T47D (cell line): Measurements from ENCODE around the gene CABP7.

Experiments used
- DNase-seq, 2 experiments: peaks; one replicate each; pipeline versions ENCODE4 v3.0.0 to v3.0.0-alpha.2; 2011 to 2012; ENCODE audit warnings: low read depth in 1 of 2, low spot score in 1 of 2
- JUND ChIP-seq: IDR thresholded peaks from 2 replicates; pipeline ENCODE4 v1.6.1; 2012; ENCODE audit warnings: low read depth
- in situ Hi-C: cut with HindIII; loops from 2 replicates; pipeline ENCODE4 v1.10.0; 2016; ENCODE audit warnings: low sequenced_read_pairs, low pct_unique_long_range_greater_than_20kb

The CABP7 gene

GRCh38 chr22:29765905-29766631, 46.3 kb downstream of the CABP7 start:
- DNase-seq = no peak
- in situ Hi-C loops = no loop called here
- no peak for TF ChIP-seq JUND

- in situ Hi-C loops = no loop called here
- DNase-seq = peak; percentile 88 to 97
- no peak for TF ChIP-seq JUND
These were observed 46.9 kb downstream of the CABP7 start, which contains the start of gene ZMAT5 for GRCh38 chr22:29766632-29767170. Gene ZMAT5, minus strand, starts transcription at chr22:29767007. Its CDS starts 18,463 bp downstream, at chr22:29748544.

GRCh38 chr22:29767171-29768051, 47.6 kb downstream of the CABP7 start, which contains the start of gene UQCR10:
Gene UQCR10, plus strand, starts transcription at chr22:29767369. Its CDS starts 30 bp downstream, at chr22:29767399.
- in situ Hi-C loops = no loop called here
- no peak for TF ChIP-seq JUND
- DNase-seq = peak; percentile 58 to 87

- no peak for DNase-seq
- TF ChIP-seq JUND = no peak
- in situ Hi-C loops = no loop called here
These were observed 48.4 kb downstream of the CABP7 start for GRCh38 chr22:29768052-29768693.

GRCh38 chr22:29769723-29770321, 50.0 kb downstream of the CABP7 start:
- TF ChIP-seq JUND = no peak
- in situ Hi-C loops = no loop called here
- DNase-seq = no peak

- DNase-seq = peak in 1 of 2 experiments; percentile 72
These were observed 52.4 kb downstream of the CABP7 start for GRCh38 chr22:29772170-29772641.

GRCh38 chr22:29773233-29773632, 53.4 kb downstream of the CABP7 start:
- TF ChIP-seq JUND = no peak
- in situ Hi-C loops = no loop called here
- DNase-seq = no peak

More at GRCh38 chr22:29772170-29772641, 52.4 kb downstream of the CABP7 start:
- in situ Hi-C loops = no loop called here
- TF ChIP-seq JUND = no peak

GRCh38 chr22:29780220-29780619, 60.4 kb downstream of the CABP7 start:
- DNase-seq = no peak
- no peak for TF ChIP-seq JUND

GRCh38 chr22:29780748-29781676, 61.2 kb downstream of the CABP7 start:
- TF ChIP-seq JUND = no peak
- no peak for DNase-seq
- in situ Hi-C loops = no loop called here

More at GRCh38 chr22:29780220-29780619, 60.4 kb downstream of the CABP7 start:
- in situ Hi-C loops = no loop called here
